Transverse colon (tissue), 3 donors: ENCODE results near the gene ERC2.

Source experiments
- POLR2A ChIP-seq: fragments of 450-650 bp; IDR thresholded peaks from one replicate; pipeline ENCODE4 v1.6.1; 2016; ENCODE audit warnings: antibody characterized with exemption, mild to moderate bottlenecking, moderate library complexity
- TF ChIP-seq, protein P1 (sequence below), 5 experiments: fragments of 200-600 bp in 3 of 5; fragments of 450-650 bp in 2 of 5; sonication (generic) in 3 of 5; IDR thresholded peaks; 1 replicate in 2 of 5; 2 replicates in 3 of 5; pipeline ENCODE4 v1.5.1; 2016 to 2017; ENCODE audit warnings: antibody characterized with exemption in 5 of 5, inconsistent platforms in 3 of 5, mild to moderate bottlenecking in 2 of 5, moderate library complexity in 1 of 5

DNA sequence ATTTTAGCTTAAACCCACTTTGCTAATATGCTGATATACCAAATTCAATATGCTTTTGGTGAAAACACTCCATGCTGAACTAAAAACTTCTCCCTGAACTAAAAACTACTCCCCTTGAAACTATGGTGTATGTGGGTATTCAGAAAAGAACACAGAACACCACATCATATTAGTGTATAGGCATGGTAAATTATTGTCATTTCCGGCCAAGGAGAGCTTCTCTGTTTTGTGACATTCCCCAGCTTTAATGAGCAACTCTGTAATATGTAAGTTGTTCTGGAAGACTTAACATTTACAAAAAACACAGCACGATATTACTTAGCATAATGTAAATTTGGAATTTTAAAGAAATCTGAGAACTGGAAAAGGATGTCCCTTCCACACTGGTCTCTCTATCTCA, 711.3 kb downstream of the ERC2 start:
- TF ChIP-seq, protein P1, sequence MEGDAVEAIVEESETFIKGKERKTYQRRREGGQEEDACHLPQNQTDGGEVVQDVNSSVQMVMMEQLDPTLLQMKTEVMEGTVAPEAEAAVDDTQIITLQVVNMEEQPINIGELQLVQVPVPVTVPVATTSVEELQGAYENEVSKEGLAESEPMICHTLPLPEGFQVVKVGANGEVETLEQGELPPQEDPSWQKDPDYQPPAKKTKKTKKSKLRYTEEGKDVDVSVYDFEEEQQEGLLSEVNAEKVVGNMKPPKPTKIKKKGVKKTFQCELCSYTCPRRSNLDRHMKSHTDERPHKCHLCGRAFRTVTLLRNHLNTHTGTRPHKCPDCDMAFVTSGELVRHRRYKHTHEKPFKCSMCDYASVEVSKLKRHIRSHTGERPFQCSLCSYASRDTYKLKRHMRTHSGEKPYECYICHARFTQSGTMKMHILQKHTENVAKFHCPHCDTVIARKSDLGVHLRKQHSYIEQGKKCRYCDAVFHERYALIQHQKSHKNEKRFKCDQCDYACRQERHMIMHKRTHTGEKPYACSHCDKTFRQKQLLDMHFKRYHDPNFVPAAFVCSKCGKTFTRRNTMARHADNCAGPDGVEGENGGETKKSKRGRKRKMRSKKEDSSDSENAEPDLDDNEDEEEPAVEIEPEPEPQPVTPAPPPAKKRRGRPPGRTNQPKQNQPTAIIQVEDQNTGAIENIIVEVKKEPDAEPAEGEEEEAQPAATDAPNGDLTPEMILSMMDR (IDR thresholded peaks at IDR 0.05), result no peak
- no peak for TF ChIP-seq POLR2A
